Erythroblast (primary cell): Measurements from ENCODE around the gene MOB3B.

Experiments used
- GATA1 ChIP-seq: IDR thresholded peaks from 2 replicates; pipeline ENCODE4 v1.6.1; 2011; ENCODE audit warnings: low read depth, mild to moderate bottlenecking, control low read depth, low read length, moderate library complexity
- POLR2A ChIP-seq: IDR thresholded peaks from 2 replicates; pipeline ENCODE4 v1.6.1; 2011; ENCODE audit warnings: mild to moderate bottlenecking, low read length

- no peak for TF ChIP-seq POLR2A
- TF ChIP-seq GATA1, result no peak
Measured at GRCh38 chr9:27572061-27572460, 42.4 kb upstream of the MOB3B start.
